Cerebellar cortex (tissue), 1 donor: Measurements from ENCODE around the gene NXF2B.
"Not testable (repeated sequence)": the region's sequence is repeated elsewhere in the genome, so short reads cannot be mapped to it uniquely, and the experiment has no call there.

ENCODE experiments used
- DNase-seq: peaks from one replicate; pipeline ENCODE4 v3.0.0-alpha.2; 2015; ENCODE audit warnings: low spot score

NXF2B gene

GRCh38 chrX:102439908-102440307 lies at the start of gene NXF2B:
NXF2B (minus strand) TSS chrX:102440008; CDS start chrX:102380036, 59,972 bp downstream.
- not testable (repeated sequence) for DNase-seq

GRCh38 chrX:102478765-102479164 lies 39.0 kb upstream of the NXF2B start:
- not testable (repeated sequence) for DNase-seq

GRCh38 chrX:102471762-102472220 lies 32.0 kb upstream of the NXF2B start, which contains the start of gene TCP11X2:
TCP11X2 (minus strand) TSS chrX:102471812.
- not testable (repeated sequence) for DNase-seq

GRCh38 chrX:102470215-102470614 lies 30.4 kb upstream of the NXF2B start:
- not testable (repeated sequence) for DNase-seq

GRCh38 chrX:102458615-102459014 lies 18.8 kb upstream of the NXF2B start:
- DNase-seq, result not testable (repeated sequence)

GRCh38 chrX:102414493-102414892 lies 25.3 kb downstream of the NXF2B start:
- DNase-seq, result not testable (repeated sequence)

- peak; percentile 42 for DNase-seq
Observed at GRCh38 chrX:102345916-102346315, 93.9 kb downstream of the NXF2B start.

GRCh38 chrX:102341867-102342266 lies 97.9 kb downstream of the NXF2B start:
- DNase-seq, result no peak

- DNase-seq, result no peak
Observed at GRCh38 chrX:102339312-102340298, 100.2 kb downstream of the NXF2B start.

GRCh38 chrX:102338162-102338561 lies 101.6 kb downstream of the NXF2B start:
- DNase-seq, result no peak
